Gastrocnemius medialis (tissue), 4 donors: ENCODE data around the gene OTOA. TPM values are rescaled to one million over a fixed set of nuclear protein-coding genes. Genes with fewer than 3 reads are reported as not detected.

ENCODE experiments used
- ATAC-seq, 2 donors: fragments of 150-250 bp; one replicate each; pipeline ENCODE4 v1.9.1; 2016
- DNase-seq, 2 donors: peaks; one replicate each; pipeline ENCODE4 v3.0.0-alpha.2; 2019
- H3K27ac ChIP-seq, 4 donors: fragments of 200-600 bp; sonication (generic); 1 replicate in 1 of 4; 2 replicates in 3 of 4; pipeline ENCODE4 v1.5.1; 2016 to 2018; ENCODE audit warnings: mild to moderate bottlenecking in 2 of 4, moderate library complexity in 1 of 4
- H3K27me3 ChIP-seq, 3 donors: fragments of 200-600 bp; sonication (generic) in 2 of 3; 1 replicate in 1 of 3; 2 replicates in 2 of 3; pipeline versions ENCODE4 v1.5.1 to v1.6.0; 2016 to 2019; ENCODE audit warnings: mild to moderate bottlenecking in 1 of 3, moderate library complexity in 1 of 3
- H3K36me3 ChIP-seq, 2 donors: fragments of 200-600 bp; sonication (generic) in 1 of 2; one replicate each; pipeline ENCODE4 v1.5.1; 2017 to 2018
- H3K4me1 ChIP-seq, 2 donors: fragments of 200-600 bp; sonication (generic) in 1 of 2; one replicate each; pipeline ENCODE4 v1.5.1; 2016 to 2017; ENCODE audit warnings: mild to moderate bottlenecking in 2 of 2
- H3K4me3 ChIP-seq, 4 donors: fragments of 200-600 bp; sonication (generic) in 3 of 4; 1 replicate in 1 of 4; 2 replicates in 3 of 4; pipeline ENCODE4 v1.5.1; 2016 to 2019; ENCODE audit warnings: mild to moderate bottlenecking in 2 of 4
- H3K9me3 ChIP-seq, 3 donors: fragments of 200-600 bp; sonication (generic) in 2 of 3; 1 replicate in 1 of 3; 2 replicates in 2 of 3; pipeline ENCODE4 v1.5.1; 2016 to 2019
- CTCF ChIP-seq, 5 experiments: fragments of 450-650 bp in 3 of 5; fragments of 200-600 bp in 2 of 5; sonication (generic) in 2 of 5; IDR thresholded peaks in 4 of 5; conservative IDR thresholded peaks in 1 of 5; 1 replicate in 4 of 5; 2 replicates in 1 of 5; pipeline ENCODE4 v1.5.1; 2016 to 2019; ENCODE audit warnings: antibody characterized with exemption in 5 of 5, mild to moderate bottlenecking in 3 of 5, moderate library complexity in 3 of 5
- POLR2A ChIP-seq, 2 donors: fragments of 450-650 bp; IDR thresholded peaks; one replicate each; pipeline ENCODE4 v1.6.1; 2017; ENCODE audit warnings: antibody characterized with exemption in 2 of 2, mild to moderate bottlenecking in 2 of 2, moderate library complexity in 2 of 2
- in situ Hi-C, 4 donors: fragments of 200-750 bp; cut with MboI; loops; one replicate each; pipeline versions ENCODE4 v1.15.0 to v1.8.0; 2017; ENCODE audit warnings: low sequenced_read_pairs in 4 of 4
- intact Hi-C: fragments of 100-400 bp; cut with DNase I; formaldehyde crosslinking; loops from one replicate; pipeline ENCODE4 v1.15.1; 2023; ENCODE audit warnings: low total_unique reads
- total RNA-seq, 4 donors: library from RNA; depleted of rRNA; stranded (reverse); fragments of >200 nt; gene quantifications; one replicate each; pipeline versions ENCODE4 v1.1.0 to v1.2.3, GENCODE V29; 2016

OTOA gene
- total RNA-seq, 4 donors from 2014 or later = 1.6 TPM; not detected in 3

- H3K27me3 ChIP-seq = no peaks in the 10 kb centered on the region
- intact Hi-C loops (no loop called here), in situ Hi-C loops (no loop called here)
- DNase-seq = no peak
- H3K27ac ChIP-seq = no peak overlapping the region
- no peak overlapping the region for H3K4me3 ChIP-seq
- TF ChIP-seq CTCF (IDR thresholded peaks at IDR 0.05 in 4 of 5, conservative IDR thresholded peaks at IDR 0.05 in 1 of 5) (no peak), POLR2A (IDR thresholded peaks at IDR 0.05) (no peak)
- no peaks in the 10 kb centered on the region for H3K36me3 ChIP-seq
- ATAC-seq = no peak
- no peaks in the 10 kb centered on the region for H3K9me3 ChIP-seq
- H3K4me1 ChIP-seq = peaks cover 0 to 15% of the 10 kb centered on the region in 2 donors
Measured at GRCh38 chr16:21650521-21650920, 13.2 kb upstream of the OTOA start.

GRCh38 chr16:21651515-21651914 is 12.3 kb upstream of the OTOA start:
- H3K4me1 ChIP-seq = peaks cover 0 to 5% of the 10 kb centered on the region in 2 donors
- no peak overlapping the region for H3K4me3 ChIP-seq
- H3K27ac ChIP-seq = no peak overlapping the region
- DNase-seq = no peak
- intact Hi-C loops (no loop called here), in situ Hi-C loops (no loop called here)
- no peaks in the 10 kb centered on the region for H3K27me3 ChIP-seq
- H3K9me3 ChIP-seq = no peaks in the 10 kb centered on the region
- no peaks in the 10 kb centered on the region for H3K36me3 ChIP-seq
- no peak for TF ChIP-seq POLR2A (IDR thresholded peaks at IDR 0.05)
- TF ChIP-seq CTCF (IDR thresholded peaks at IDR 0.05 in 4 of 5, conservative IDR thresholded peaks at IDR 0.05 in 1 of 5) = no peak
- no peak for ATAC-seq

GRCh38 chr16:21652453-21652852 is 11.3 kb upstream of the OTOA start, which contains the start of gene IGSF6:
TSS of gene IGSF6 (minus strand) at chr16:21652608. CDS start at chr16:21652598, 10 bp downstream.
- Histone ChIP-seq H3K4me1 (peaks cover 6 to 8% of the 10 kb centered on the region in 2 donors), H3K27me3 (no peaks in the 10 kb centered on the region), H3K9me3 (no peaks in the 10 kb centered on the region), H3K27ac (no peak within 1 kb of the TSS), H3K36me3 (no peaks in the 10 kb centered on the region), H3K4me3 (no peak within 1 kb of the TSS)
- no peak for ATAC-seq
- no peak for DNase-seq
- in situ Hi-C loops (no loop called here), intact Hi-C loops (no loop called here)
- TF ChIP-seq CTCF (IDR thresholded peaks at IDR 0.05 in 4 of 5, conservative IDR thresholded peaks at IDR 0.05 in 1 of 5) (no peak), POLR2A (IDR thresholded peaks at IDR 0.05) (no peak)

GRCh38 chr16:21653571-21653970 is 10.2 kb upstream of the OTOA start:
- Histone ChIP-seq H3K4me1 (peaks cover 6 to 12% of the 10 kb centered on the region in 2 donors), H3K36me3 (no peaks in the 10 kb centered on the region), H3K9me3 (no peaks in the 10 kb centered on the region), H3K27ac (no peak overlapping the region), H3K27me3 (no peaks in the 10 kb centered on the region), H3K4me3 (no peak overlapping the region)
- ATAC-seq = no peak
- intact Hi-C loops = no loop called here
- no peak for DNase-seq
- no peak for TF ChIP-seq POLR2A (IDR thresholded peaks at IDR 0.05)
- TF ChIP-seq CTCF (IDR thresholded peaks at IDR 0.05 in 4 of 5, conservative IDR thresholded peaks at IDR 0.05 in 1 of 5) = no peak
- in situ Hi-C loops = no loop called here

GRCh38 chr16:21654466-21654865 is 9.3 kb upstream of the OTOA start:
- intact Hi-C loops = no loop called here
- H3K27ac ChIP-seq = no peak overlapping the region
- no peaks in the 10 kb centered on the region for H3K27me3 ChIP-seq
- DNase-seq = no peak
- H3K9me3 ChIP-seq = no peaks in the 10 kb centered on the region
- in situ Hi-C loops = no loop called here
- H3K4me3 ChIP-seq = no peak overlapping the region
- TF ChIP-seq POLR2A (IDR thresholded peaks at IDR 0.05) = no peak
- no peak for TF ChIP-seq CTCF (IDR thresholded peaks at IDR 0.05 in 4 of 5, conservative IDR thresholded peaks at IDR 0.05 in 1 of 5)
- H3K36me3 ChIP-seq = no peaks in the 10 kb centered on the region
- H3K4me1 ChIP-seq = peaks cover 6 to 7% of the 10 kb centered on the region in 2 donors
- no peak for ATAC-seq
